DOHH2 (cell line): ENCODE measurements around the gene DAD1.

ENCODE experiments used
- H3F3A ChIP-seq: fragments of 200-600 bp; sonication (generic), shearing (Covaris generic); 2 replicates; pipeline ENCODE4 v1.6.0; 2016; ENCODE audit warnings: antibody characterized with exemption, mild to moderate bottlenecking; ENCODE audit not compliant: control insufficient read depth, insufficient read depth
- H3K27ac ChIP-seq: fragments of 200-600 bp; sonication (generic); 2 replicates; pipeline ENCODE4 v1.5.1; 2014; ENCODE audit warnings: low read depth, mild to moderate bottlenecking, low read length, moderate library complexity
- H3K27me3 ChIP-seq: fragments of 200-600 bp; sonication (generic); 2 replicates; pipeline ENCODE4 v1.6.1; 2014; ENCODE audit warnings: mild to moderate bottlenecking, low read length, mixed read lengths; ENCODE audit not compliant: control insufficient read depth
- H3K36me3 ChIP-seq: fragments of 200-600 bp; sonication (generic); 2 replicates; pipeline ENCODE4 v1.6.1; 2014; ENCODE audit warnings: mild to moderate bottlenecking, low read length, moderate library complexity, mixed read lengths; ENCODE audit not compliant: control insufficient read depth
- H3K4me1 ChIP-seq: fragments of 200-600 bp; sonication (generic); 2 replicates; pipeline ENCODE4 v1.6.1; 2014; ENCODE audit warnings: mild to moderate bottlenecking, low read length, mixed read lengths; ENCODE audit not compliant: control insufficient read depth
- H3K4me2 ChIP-seq: fragments of 200-600 bp; sonication (generic); 2 replicates; pipeline ENCODE4 v1.6.0; 2014; ENCODE audit warnings: mild to moderate bottlenecking, low read length, moderate library complexity
- H3K4me3 ChIP-seq: fragments of 200-600 bp; sonication (generic); 2 replicates; pipeline ENCODE4 v1.5.1; 2014; ENCODE audit warnings: mild to moderate bottlenecking, low read length, mixed read lengths
- H3K79me2 ChIP-seq: fragments of 200-600 bp; sonication (generic); 2 replicates; pipeline ENCODE4 v1.6.1; 2014; ENCODE audit warnings: mild to moderate bottlenecking, low read length, mixed read lengths; ENCODE audit not compliant: control insufficient read depth
- H3K9me2 ChIP-seq: fragments of 200-600 bp; sonication (generic); replicated peaks from 2 replicates; pipeline ENCODE4 v1.6.1; 2014; ENCODE audit warnings: mild to moderate bottlenecking, low read length, mixed read lengths; ENCODE audit not compliant: control insufficient read depth
- H3K9me3 ChIP-seq: fragments of 200-600 bp; sonication (generic); 2 replicates; pipeline ENCODE4 v1.6.1; 2014; ENCODE audit warnings: antibody characterized with exemption, low read length, mixed read lengths; ENCODE audit not compliant: control insufficient read depth, insufficient read depth
- H4K20me1 ChIP-seq: fragments of 200-600 bp; sonication (generic); 2 replicates; pipeline ENCODE4 v1.6.0; 2014; ENCODE audit warnings: low read depth, mild to moderate bottlenecking, antibody characterized with exemption, low read length, moderate library complexity; ENCODE audit not compliant: control insufficient read depth, insufficient read depth
- EZH2phosphoT487 ChIP-seq: fragments of 200-600 bp; sonication (generic); IDR thresholded peaks from 2 replicates; pipeline ENCODE4 v1.6.1; 2017; ENCODE audit warnings: borderline replicate concordance, mild to moderate bottlenecking, antibody characterized with exemption, low read length, moderate library complexity, mixed read lengths
- TF ChIP-seq, protein P1 (sequence below): fragments of 200-600 bp; sonication (generic); IDR thresholded peaks from one replicate; pipeline ENCODE4 v1.5.1; 2014; ENCODE audit warnings: antibody characterized with exemption, mild to moderate bottlenecking, low read depth, low read length; ENCODE audit not compliant: poor library complexity, severe bottlenecking

Gene DAD1

DNA sequence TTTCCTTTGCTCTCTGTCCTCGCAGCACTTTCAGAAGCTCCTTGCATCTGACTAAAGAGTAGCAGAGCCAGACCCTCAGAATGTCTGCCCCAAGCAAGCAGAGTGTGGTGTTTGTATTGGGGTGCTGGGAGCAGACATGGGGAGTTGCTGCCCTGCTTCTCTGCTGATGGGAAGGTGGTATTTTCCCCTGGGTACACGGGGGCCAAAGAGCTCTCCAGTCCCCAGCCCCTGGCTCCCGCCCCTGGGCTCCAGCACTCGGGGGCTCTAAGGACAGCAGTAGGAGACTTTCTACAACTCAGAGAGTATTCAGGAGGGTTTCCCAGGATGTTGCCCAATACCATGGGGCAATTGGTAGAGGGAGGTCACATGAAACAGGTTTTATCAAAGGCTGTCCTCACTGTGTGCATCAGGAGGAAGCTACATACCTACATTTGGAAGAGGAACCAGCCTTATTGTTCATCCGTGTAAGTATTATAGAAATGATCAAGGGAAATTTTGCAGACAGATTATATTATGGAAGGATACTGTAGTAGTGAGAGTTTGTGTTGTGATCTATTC, 50.3 kb downstream of the DAD1 start:
- Histone ChIP-seq H3K79me2 (peaks cover 63% of the 10 kb centered on the region), H3K9me2 (no peaks in the 10 kb centered on the region), H4K20me1 (no peaks in the 10 kb centered on the region), H3K27ac (no peak overlapping the region), H3K4me3 (no peak overlapping the region), H3K4me2 (no peak overlapping the region), H3F3A (peaks cover 5% of the 10 kb centered on the region), H3K27me3 (no peaks in the 10 kb centered on the region), H3K9me3 (no peaks in the 10 kb centered on the region), H3K4me1 (peaks cover 86% of the 10 kb centered on the region), H3K36me3 (peaks cover 77% of the 10 kb centered on the region)
- TF ChIP-seq EZH2phosphoT487: no peak
- TF ChIP-seq, protein P1, sequence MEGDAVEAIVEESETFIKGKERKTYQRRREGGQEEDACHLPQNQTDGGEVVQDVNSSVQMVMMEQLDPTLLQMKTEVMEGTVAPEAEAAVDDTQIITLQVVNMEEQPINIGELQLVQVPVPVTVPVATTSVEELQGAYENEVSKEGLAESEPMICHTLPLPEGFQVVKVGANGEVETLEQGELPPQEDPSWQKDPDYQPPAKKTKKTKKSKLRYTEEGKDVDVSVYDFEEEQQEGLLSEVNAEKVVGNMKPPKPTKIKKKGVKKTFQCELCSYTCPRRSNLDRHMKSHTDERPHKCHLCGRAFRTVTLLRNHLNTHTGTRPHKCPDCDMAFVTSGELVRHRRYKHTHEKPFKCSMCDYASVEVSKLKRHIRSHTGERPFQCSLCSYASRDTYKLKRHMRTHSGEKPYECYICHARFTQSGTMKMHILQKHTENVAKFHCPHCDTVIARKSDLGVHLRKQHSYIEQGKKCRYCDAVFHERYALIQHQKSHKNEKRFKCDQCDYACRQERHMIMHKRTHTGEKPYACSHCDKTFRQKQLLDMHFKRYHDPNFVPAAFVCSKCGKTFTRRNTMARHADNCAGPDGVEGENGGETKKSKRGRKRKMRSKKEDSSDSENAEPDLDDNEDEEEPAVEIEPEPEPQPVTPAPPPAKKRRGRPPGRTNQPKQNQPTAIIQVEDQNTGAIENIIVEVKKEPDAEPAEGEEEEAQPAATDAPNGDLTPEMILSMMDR: no peak

DNA sequence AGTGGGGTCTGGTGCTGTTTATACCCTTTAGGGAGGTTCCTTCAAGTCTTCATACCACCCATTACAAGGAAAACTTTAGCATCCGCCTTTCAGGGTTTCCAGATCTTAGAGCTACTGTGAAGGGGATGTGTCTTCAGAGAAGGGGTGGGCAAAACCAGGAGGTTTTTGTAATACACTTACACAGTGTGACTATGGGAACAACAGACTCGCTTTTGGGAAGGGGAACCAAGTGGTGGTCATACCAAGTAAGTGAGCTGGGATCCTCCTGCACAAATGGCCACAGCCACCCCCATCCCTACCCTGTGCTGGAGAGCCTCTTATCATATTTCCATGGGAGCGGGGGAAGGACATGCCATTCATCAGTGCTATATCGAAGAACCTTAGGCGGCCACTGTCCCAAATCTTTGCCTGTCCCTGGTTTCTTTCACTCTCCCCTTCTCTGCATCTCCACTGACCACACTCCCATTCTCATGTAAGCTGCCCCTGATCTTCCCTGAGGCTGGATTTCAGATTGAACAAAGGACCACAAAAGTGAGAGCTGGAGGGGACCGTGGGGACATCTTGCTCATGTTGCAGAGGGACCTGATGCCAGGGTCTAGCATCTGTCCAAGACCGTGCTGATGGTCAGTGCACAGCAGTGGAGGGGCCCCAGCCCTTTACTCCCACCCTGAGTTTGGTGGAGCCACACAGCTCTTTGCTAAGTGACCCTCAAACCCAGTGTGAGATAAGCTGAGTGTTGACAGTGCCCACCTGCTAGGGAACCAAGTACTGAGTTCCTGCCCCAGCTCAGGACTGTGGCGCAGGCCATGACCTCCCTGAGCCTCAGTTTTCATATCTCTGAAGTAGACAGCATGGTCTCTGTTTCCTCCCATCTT, 51.4 kb downstream of the DAD1 start:
- H3K9me3 ChIP-seq: no peaks in the 10 kb centered on the region
- no peaks in the 10 kb centered on the region for H4K20me1 ChIP-seq
- H3K36me3 ChIP-seq: peaks cover 84% of the 10 kb centered on the region
- no peak for TF ChIP-seq EZH2phosphoT487
- TF ChIP-seq, protein P1: no peak
- peaks cover 16% of the 10 kb centered on the region for H3F3A ChIP-seq
- H3K27me3 ChIP-seq: no peaks in the 10 kb centered on the region
- no peak overlapping the region for H3K4me3 ChIP-seq
- no peaks in the 10 kb centered on the region for H3K9me2 ChIP-seq
- peaks cover 70% of the 10 kb centered on the region for H3K79me2 ChIP-seq
- 0 out of 2 replicates have a peak overlapping the region, but pooled peaks have one; percentile 24 for H3K4me2 ChIP-seq
- no peak overlapping the region for H3K27ac ChIP-seq
- H3K4me1 ChIP-seq: peaks cover 89% of the 10 kb centered on the region

DNA sequence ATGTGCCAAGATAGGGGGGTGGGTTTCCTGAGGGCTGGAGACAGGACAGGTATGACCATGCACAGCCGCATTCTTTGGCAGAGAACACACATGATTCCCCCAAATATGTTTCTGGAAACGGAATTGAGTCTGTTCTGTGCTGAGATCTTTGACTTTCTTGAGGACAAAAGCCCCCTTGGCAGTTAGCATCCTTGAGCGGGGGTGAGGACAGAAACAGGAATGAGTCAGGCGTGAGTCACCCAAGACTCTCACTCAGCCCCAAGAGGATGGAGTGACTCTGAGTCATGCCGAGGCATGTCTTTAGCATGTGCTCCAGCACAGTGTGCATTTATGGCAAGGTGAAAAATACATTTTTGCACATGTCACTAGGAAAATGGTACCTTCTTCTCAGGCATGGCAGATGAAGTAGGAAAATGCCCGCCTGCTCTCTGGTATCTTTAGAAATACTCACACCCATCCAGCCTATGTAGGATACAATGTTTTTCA, 52.1 kb downstream of the DAD1 start:
- no peak overlapping the region for H3K27ac ChIP-seq

More for the DNA sequence above, 52.1 kb downstream of the DAD1 start:
- Histone ChIP-seq H3K4me3 (no peak overlapping the region), H3K79me2 (peaks cover 78% of the 10 kb centered on the region), H4K20me1 (no peaks in the 10 kb centered on the region), H3K9me3 (no peaks in the 10 kb centered on the region), H3F3A (peaks cover 23% of the 10 kb centered on the region), H3K9me2 (no peaks in the 10 kb centered on the region), H3K4me1 (peaks cover 94% of the 10 kb centered on the region), H3K36me3 (peaks cover 87% of the 10 kb centered on the region), H3K27me3 (no peaks in the 10 kb centered on the region), H3K4me2 (peak overlapping the region; percentile 24; the same call in 1 of the 2 replicates)
- TF ChIP-seq, protein P1: no peak
- no peak for TF ChIP-seq EZH2phosphoT487
